Karpas-422 (cell line): ENCODE results near the gene PTK6. TPM values are rescaled to one million over a fixed set of nuclear protein-coding genes. Genes with fewer than 3 reads are reported as not detected.

Source experiments
- DNase-seq: peaks from one replicate; pipeline ENCODE4 v3.0.0-alpha.2; 2015
- H2AFZ ChIP-seq: fragments of 200-600 bp; sonication (generic); 2 replicates; pipeline ENCODE4 v1.6.1; 2014; ENCODE audit warnings: antibody characterized with exemption, low read length, mixed read lengths
- H3K27ac ChIP-seq: fragments of 200-600 bp; sonication (generic); 2 replicates; pipeline ENCODE4 v1.5.1; 2014; ENCODE audit warnings: mild to moderate bottlenecking, low read length, moderate library complexity
- H3K27me3 ChIP-seq: fragments of 200-600 bp; sonication (generic); 2 replicates; pipeline ENCODE4 v1.6.1; 2014; ENCODE audit warnings: low read length, mixed read lengths
- H3K36me3 ChIP-seq: fragments of 200-600 bp; sonication (generic); 2 replicates; pipeline ENCODE4 v1.6.1; 2014; ENCODE audit warnings: low read length, mixed read lengths; ENCODE audit not compliant: insufficient read depth
- H3K4me1 ChIP-seq: fragments of 200-600 bp; sonication (generic); 2 replicates; pipeline ENCODE4 v1.6.1; 2014; ENCODE audit warnings: mild to moderate bottlenecking, low read length, mixed read lengths
- H3K4me2 ChIP-seq: fragments of 200-600 bp; sonication (generic); 2 replicates; pipeline ENCODE4 v1.6.1; 2014; ENCODE audit warnings: low read length, low read depth, mild to moderate bottlenecking; ENCODE audit not compliant: poor library complexity, severe bottlenecking
- H3K4me3 ChIP-seq: fragments of 200-600 bp; sonication (generic); 2 replicates; pipeline ENCODE4 v1.5.1; 2014; ENCODE audit warnings: mild to moderate bottlenecking, antibody characterized with exemption, low read length, mixed read lengths
- H3K79me2 ChIP-seq: fragments of 200-600 bp; sonication (generic); 2 replicates; pipeline ENCODE4 v1.6.1; 2014; ENCODE audit warnings: mild to moderate bottlenecking, low read length, mixed read lengths
- H3K9ac ChIP-seq: fragments of 200-600 bp; sonication (generic); 2 replicates; pipeline ENCODE4 v1.6.0; 2014; ENCODE audit warnings: low read length
- H3K9me2 ChIP-seq: fragments of 200-600 bp; sonication (generic), shearing (Covaris generic); replicated peaks from 2 replicates; pipeline ENCODE4 v1.6.0; 2014; ENCODE audit warnings: mild to moderate bottlenecking, low read length, moderate library complexity; ENCODE audit not compliant: insufficient read depth
- H3K9me3 ChIP-seq: fragments of 300-700, 200-600 bp; sonication (generic); 2 replicates; pipeline ENCODE4 v1.6.1; 2014; ENCODE audit warnings: low read length, mixed read lengths
- H4K20me1 ChIP-seq: fragments of 200-600 bp; sonication (generic); 2 replicates; pipeline ENCODE4 v1.6.1; 2014; ENCODE audit warnings: mild to moderate bottlenecking, antibody characterized with exemption, low read length, low read depth; ENCODE audit not compliant: insufficient read depth
- total RNA-seq: library from RNA; depleted of rRNA; stranded (reverse); fragments of >200 nt; shearing (Covaris generic); gene quantifications from 2 replicates; pipeline ENCODE4 v1.2.3, GENCODE V29; 2014; ENCODE audit warnings: low replicate concordance

PTK6 gene
- total RNA-seq, 1 experiment from 2014 or later = not detected

DNA sequence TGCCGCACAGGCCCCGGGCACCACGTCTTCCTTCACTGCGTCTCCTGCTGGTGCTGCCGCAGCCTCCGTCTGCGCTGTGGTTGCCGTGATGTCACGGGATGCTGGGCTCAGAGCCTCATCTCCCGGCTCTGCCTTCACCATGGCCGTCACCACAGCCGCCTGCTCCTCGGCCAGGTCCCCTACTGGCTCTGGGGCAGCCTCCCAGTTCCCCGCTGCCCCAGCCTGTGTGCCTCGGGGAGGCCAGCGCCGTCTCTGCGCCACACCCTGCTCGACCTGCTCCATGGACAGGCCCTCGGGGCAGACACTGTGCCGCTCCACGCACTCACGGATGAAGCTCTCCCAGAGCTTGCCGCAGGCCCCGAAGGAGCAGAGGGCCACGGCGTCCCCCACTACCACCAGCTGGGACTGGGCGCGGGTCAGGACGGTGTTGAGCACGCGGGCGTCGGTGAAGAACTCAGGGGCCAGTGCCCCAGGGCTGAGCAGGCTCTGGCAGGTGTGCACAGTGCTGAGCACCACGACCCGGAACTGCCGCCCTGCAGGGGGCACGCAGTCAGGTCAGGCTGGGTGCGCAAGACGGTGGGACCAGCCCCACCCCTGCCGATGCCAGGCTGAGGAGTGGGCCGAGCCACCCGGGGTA lies 28.6 kb upstream of the PTK6 start:
- Histone ChIP-seq H2AFZ (no peak overlapping the region), H3K9ac (no peak overlapping the region), H3K4me2 (no peak overlapping the region), H4K20me1 (0 out of 2 replicates have a peak, but pooled peaks cover 3% of the 10 kb centered on the region), H3K9me2 (no peaks in the 10 kb centered on the region), H3K79me2 (no peaks in the 10 kb centered on the region), H3K36me3 (no peaks in the 10 kb centered on the region), H3K4me3 (no peak overlapping the region), H3K27me3 (no peaks in the 10 kb centered on the region), H3K9me3 (no peaks in the 10 kb centered on the region), H3K27ac (no peak overlapping the region), H3K4me1 (no peaks in the 10 kb centered on the region)
- DNase-seq = no peak

DNA sequence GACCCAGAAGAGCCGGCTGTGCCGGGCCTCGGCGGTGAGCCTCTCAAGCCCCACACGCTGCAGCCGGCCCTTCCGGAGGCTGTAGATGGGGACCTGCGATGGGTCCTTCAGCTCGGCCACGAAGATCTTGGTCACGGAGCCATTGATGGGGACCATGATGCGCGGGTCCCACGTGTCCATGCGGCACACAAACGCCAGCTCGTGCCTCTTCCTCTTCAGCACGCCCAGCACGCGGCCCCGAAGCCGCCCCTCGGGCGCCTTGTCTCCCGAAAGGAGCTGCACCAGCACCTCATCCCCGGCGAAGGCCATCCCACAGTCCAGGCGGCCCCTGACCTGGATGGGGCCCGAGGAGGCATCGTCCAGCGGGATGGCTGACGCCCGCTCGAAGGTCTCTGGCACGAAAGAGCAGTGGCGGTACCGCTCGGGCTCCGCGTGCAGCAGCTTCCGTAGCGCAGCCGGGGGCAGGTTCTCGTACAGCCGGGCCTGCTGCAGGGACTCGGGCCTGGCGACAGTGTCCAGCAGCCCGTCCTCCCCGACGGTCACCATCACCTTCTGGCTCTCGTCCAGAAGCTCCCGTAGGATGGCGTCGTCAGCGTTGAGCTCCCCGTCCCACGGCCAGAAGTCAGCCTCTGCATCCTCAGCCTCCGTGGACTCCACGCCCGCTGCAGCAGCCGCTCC lies 28.0 kb upstream of the PTK6 start:
- Histone ChIP-seq H4K20me1 (0 out of 2 replicates have a peak, but pooled peaks cover 3% of the 10 kb centered on the region), H3K36me3 (no peaks in the 10 kb centered on the region), H3K4me3 (no peak overlapping the region)

DNA sequence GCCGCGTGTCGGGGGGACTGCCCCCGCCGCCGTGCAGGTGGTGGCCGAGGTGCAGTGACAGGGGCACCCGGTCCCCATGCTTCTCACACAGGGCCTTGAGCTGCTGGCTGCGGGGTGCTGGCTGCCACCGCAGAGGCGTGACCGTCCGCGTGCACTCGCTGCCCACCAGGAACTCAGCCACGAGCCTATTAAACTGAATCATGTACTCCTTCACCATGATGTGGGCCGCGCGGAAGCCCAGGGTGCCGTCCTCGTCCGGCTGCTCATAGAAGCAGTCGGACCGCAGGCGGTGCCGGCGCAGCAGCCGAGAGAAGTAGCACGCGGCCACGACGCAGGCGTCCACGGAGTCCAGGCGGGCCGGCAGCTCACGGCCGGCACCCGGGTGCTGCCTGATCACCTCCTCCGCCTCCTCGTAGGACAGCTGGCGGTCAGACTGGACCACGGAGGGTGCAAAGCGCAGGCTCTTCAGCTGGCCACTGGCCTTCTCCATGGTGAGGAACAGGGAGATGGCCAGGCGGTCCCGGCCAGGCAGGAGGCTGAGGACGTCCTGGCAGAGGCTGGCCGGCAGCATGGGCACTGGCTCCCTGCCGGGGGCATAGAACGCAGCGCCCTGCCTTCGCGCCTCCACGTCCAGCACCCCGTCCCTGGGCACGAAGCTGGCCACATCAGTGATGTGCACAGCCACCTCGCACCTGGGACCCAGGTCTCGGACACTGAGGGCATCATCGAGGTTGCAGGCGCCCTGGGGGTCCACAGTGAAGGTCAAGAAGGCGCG lies 27.0 kb upstream of the PTK6 start:
- H3K4me3 ChIP-seq = no peak overlapping the region
- no peaks in the 10 kb centered on the region for H3K36me3 ChIP-seq
- no peak for DNase-seq
- H4K20me1 ChIP-seq = 0 out of 2 replicates have a peak, but pooled peaks cover under 1% of the 10 kb centered on the region
- no peaks in the 10 kb centered on the region for H3K27me3 ChIP-seq
- no peak overlapping the region for H3K27ac ChIP-seq
- H3K9ac ChIP-seq = no peak overlapping the region
- H3K9me3 ChIP-seq = no peaks in the 10 kb centered on the region
- H3K4me2 ChIP-seq = no peak overlapping the region
- no peak overlapping the region for H2AFZ ChIP-seq
- no peaks in the 10 kb centered on the region for H3K9me2 ChIP-seq
- H3K79me2 ChIP-seq = no peaks in the 10 kb centered on the region
- H3K4me1 ChIP-seq = no peaks in the 10 kb centered on the region

More for the DNA sequence above, 28.0 kb upstream of the PTK6 start:
- H3K79me2 ChIP-seq = no peaks in the 10 kb centered on the region
- H3K27ac ChIP-seq = no peak overlapping the region
- H3K4me2 ChIP-seq = no peak overlapping the region
- H2AFZ ChIP-seq = no peak overlapping the region
- DNase-seq = no peak
- no peaks in the 10 kb centered on the region for H3K27me3 ChIP-seq
- no peak overlapping the region for H3K9ac ChIP-seq
- no peaks in the 10 kb centered on the region for H3K9me2 ChIP-seq
- no peaks in the 10 kb centered on the region for H3K4me1 ChIP-seq
- no peaks in the 10 kb centered on the region for H3K9me3 ChIP-seq

DNA sequence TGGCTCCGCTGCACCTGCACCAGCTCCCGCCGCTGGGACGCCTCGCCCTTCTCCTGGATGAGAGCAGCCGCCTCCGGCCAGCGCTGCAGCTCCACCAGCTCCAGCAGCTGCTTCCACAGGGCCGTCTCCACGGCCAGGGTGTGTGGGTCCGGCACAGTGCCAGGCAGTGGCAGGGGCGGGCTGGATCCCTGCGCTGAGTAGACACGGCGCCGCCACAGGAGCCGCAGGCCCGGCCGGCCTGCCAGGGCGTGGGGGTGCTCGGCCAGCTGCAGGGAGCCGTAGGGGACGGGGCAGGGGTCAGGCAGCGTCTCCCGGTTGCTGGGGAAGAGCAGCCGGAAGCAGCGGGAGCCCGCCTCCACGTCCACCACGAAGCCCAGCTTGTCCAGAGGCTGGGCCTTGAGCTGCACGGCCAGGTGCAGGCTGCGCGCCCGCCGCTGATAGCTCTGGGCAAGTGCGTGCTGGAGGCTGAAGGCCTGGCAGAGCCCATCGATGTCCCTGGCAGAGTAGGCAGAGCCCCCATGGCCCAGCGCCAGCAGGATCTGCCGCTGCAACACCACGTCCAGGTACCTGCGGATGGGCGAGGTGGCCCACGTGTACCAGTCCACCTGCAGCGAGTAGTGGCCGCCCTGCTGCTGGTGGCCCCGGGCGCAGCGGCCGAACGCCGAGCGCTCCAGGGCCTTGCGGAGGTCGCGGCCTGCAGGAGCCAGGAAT lies 26.2 kb upstream of the PTK6 start:
- H3K9me3 ChIP-seq = no peaks in the 10 kb centered on the region
- no peak overlapping the region for H2AFZ ChIP-seq
- H4K20me1 ChIP-seq = no peaks in the 10 kb centered on the region
- H3K4me1 ChIP-seq = no peaks in the 10 kb centered on the region
- no peaks in the 10 kb centered on the region for H3K79me2 ChIP-seq
- H3K9ac ChIP-seq = no peak overlapping the region
- no peak overlapping the region for H3K27ac ChIP-seq
- no peak overlapping the region for H3K4me3 ChIP-seq
- no peak overlapping the region for H3K4me2 ChIP-seq
- no peaks in the 10 kb centered on the region for H3K36me3 ChIP-seq
- no peaks in the 10 kb centered on the region for H3K9me2 ChIP-seq
- DNase-seq = no peak
- H3K27me3 ChIP-seq = no peaks in the 10 kb centered on the region

DNA sequence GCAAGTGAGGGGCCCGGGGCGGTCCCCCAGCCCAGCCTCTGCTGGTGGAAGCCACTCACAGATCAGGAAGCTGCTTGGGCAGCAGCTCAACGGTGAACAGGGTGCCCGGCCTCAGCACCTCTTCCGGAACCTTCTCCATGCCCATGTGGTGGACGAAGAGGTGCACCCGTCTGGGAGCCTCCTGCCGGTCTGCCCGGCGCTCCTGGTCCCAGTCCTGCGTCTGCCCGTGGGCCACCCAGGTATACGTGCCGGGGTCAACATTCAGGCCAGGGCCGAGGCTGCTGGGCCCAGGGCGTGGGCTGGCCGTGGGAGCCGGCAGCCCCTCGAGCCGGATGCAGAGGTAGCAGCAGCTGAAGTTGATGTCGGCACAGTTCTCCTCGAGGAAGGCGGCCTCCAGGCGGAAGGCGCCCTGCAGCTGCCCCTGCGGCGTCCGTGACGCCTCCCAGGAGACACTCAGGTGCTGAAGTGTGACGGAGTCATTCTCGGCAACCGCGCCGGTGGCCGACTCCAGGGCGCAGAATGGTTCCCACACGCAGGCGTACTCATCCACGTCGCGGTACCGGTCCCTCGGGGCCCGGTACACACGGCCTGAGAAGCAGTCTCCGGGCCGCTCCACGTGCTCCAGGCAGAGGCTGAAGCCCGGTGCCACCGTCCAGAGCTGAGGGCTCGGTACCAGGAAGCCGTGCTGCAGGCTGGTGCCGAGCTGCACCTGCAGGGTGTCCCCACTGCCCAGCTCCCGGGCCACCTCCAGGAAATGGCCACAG lies 25.5 kb upstream of the PTK6 start:
- Histone ChIP-seq H3K79me2 (no peaks in the 10 kb centered on the region), H3K9ac (no peak overlapping the region), H3K27ac (no peak overlapping the region), H3K4me2 (no peak overlapping the region), H3K9me3 (no peaks in the 10 kb centered on the region), H2AFZ (no peak overlapping the region), H3K9me2 (no peaks in the 10 kb centered on the region), H3K4me3 (no peak overlapping the region), H3K27me3 (no peaks in the 10 kb centered on the region), H3K36me3 (no peaks in the 10 kb centered on the region), H3K4me1 (no peaks in the 10 kb centered on the region), H4K20me1 (no peaks in the 10 kb centered on the region)
- DNase-seq = no peak

DNA sequence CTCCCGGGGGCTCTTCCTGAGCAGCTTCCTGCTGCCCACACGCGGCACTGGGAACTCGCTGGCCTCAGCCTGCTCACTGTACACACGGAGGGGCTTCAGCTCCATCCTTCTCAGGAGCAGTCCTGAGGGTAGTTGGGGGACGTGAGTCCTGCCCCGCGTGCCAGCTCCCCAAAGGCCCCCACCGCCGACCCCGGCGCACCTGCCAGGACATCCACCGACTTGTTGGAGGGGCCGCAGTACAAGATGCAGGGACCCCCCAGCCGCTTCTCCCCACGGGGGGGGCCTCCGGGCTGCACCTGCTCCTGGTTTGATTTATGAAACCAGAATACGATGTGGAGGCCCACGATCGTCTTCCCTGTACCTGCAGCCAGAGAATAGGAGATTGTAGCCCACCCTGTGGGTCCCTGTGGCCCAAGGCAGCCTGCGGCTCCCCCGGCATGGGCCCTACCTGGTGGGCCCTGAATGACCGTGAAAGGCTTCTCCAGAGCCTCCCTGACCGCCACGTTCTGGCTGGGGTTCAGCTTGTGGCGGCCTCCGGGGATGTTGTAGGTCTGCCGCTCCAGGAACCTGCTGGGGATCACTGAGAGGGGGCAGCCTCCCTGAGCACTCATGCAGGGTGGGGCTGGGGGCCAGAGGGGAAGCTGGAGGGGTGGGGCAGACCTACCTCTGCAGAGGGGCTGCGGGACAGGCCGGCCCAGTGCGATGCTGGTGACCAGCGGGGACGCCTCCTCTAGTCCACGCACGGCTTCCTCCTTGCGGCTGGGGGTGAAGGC lies 24.6 kb upstream of the PTK6 start:
- no peaks in the 10 kb centered on the region for H3K9me2 ChIP-seq
- H3K27ac ChIP-seq = no peak overlapping the region
- H3K4me2 ChIP-seq = no peak overlapping the region
- H3K4me1 ChIP-seq = no peaks in the 10 kb centered on the region
- no peak overlapping the region for H3K9ac ChIP-seq
- H4K20me1 ChIP-seq = no peaks in the 10 kb centered on the region
- H3K4me3 ChIP-seq = no peak overlapping the region
- no peaks in the 10 kb centered on the region for H3K27me3 ChIP-seq
- H3K36me3 ChIP-seq = no peaks in the 10 kb centered on the region
- DNase-seq = no peak
- no peak overlapping the region for H2AFZ ChIP-seq
- no peaks in the 10 kb centered on the region for H3K9me3 ChIP-seq
- no peaks in the 10 kb centered on the region for H3K79me2 ChIP-seq

DNA sequence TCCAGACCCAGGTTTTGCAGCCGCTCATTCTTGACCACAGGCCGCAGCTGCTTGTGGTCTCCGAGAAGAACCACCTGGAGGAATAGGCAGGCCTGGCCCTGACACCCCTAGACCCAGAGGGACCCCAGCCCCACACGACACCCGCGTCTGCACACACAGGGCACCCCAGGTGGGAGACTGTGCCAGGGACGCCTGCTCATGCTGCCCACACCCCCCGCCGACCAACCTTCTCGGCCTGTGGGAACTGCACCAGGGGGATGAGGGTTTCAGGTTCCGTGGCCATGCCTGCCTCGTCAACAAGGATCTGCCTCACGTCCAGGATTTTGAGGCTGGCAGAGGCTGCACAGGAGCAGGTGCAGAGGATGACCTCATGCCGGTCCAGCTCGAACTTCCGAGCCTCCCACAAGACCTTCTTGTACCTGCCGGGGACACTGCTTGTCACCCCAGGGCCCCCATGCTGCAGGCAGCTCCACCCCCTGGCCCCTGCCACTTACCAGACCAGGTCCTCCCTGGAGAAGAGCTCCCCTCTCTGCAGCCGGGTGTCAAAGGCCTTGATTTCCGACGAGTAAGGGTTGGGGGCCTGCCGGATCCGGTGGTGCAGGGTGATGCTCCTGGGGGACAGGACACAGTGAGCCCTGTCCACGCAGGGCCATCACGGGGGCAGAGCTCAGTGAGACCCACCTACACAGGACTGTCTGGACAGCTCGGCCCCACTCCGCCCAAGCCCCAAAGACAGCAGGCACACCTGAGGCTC lies 23.9 kb upstream of the PTK6 start:
- Histone ChIP-seq H3K4me1 (no peaks in the 10 kb centered on the region), H2AFZ (no peak overlapping the region), H3K27me3 (no peaks in the 10 kb centered on the region), H3K4me2 (no peak overlapping the region), H3K27ac (no peak overlapping the region), H3K9ac (no peak overlapping the region), H4K20me1 (0 out of 2 replicates have a peak, but pooled peaks cover 4% of the 10 kb centered on the region), H3K9me3 (no peaks in the 10 kb centered on the region), H3K79me2 (no peaks in the 10 kb centered on the region), H3K9me2 (no peaks in the 10 kb centered on the region), H3K4me3 (no peak overlapping the region), H3K36me3 (no peaks in the 10 kb centered on the region)
- DNase-seq = no peak
